ENCODE results near the gene CDC40.

- TF ChIP-seq POLR2A (IDR thresholded peaks at IDR 0.05) (no peak), CTCF (IDR thresholded peaks at IDR 0.05) (no peak)
Measured at GRCh38 chr6:110255211-110255750, 75.1 kb downstream of the CDC40 start.

All from thyroid gland (tissue), 4 donors.